PC-3 (cell line): Measurements from ENCODE around the gene CDC20B.

ENCODE experiments used
- CTCF ChIP-seq: fragments of 300-600 bp; sonication (generic); conservative IDR thresholded peaks from 2 replicates; pipeline ENCODE4 v1.5.1; 2017; ENCODE audit warnings: antibody characterized with exemption, low read depth, mild to moderate bottlenecking, low read length
- EZH2 ChIP-seq: fragments of 300-600 bp; sonication (generic); IDR thresholded peaks from one replicate; pipeline ENCODE4 v1.6.1; 2017; ENCODE audit warnings: antibody characterized with exemption, mild to moderate bottlenecking, low read length; ENCODE audit not compliant: unreplicated experiment

- no peak for TF ChIP-seq CTCF
- no peak for TF ChIP-seq EZH2
Observed at GRCh38 chr5:55151923-55152842, 20.8 kb downstream of the CDC20B start.
